Endometrial microvascular endothelial cells (primary cell): ENCODE data around the gene PLXNC1. TPM values are rescaled to one million over a fixed set of nuclear protein-coding genes. Genes with fewer than 3 reads are reported as not detected.

Source experiments
- in situ Hi-C: cut with HindIII; loops from 2 replicates; pipeline ENCODE4 v1.10.0; 2017; ENCODE audit warnings: low sequenced_read_pairs, low pct_unique_long_range_greater_than_20kb; ENCODE audit errors: inconsistent ontology term
- total RNA-seq: library from RNA; depleted of rRNA; stranded (reverse); fragments of >200 nt; gene quantifications from one replicate; pipeline ENCODE4 v1.2.3, GENCODE V29; 2015; ENCODE audit errors: inconsistent ontology term

Gene PLXNC1
- total RNA-seq, 1 donor from 2014 or later: 0.09 TPM

GRCh38 chr12:94149781-94150239 lies 1.4 kb downstream of the PLXNC1 start:
- in situ Hi-C loops: loop anchor here (10.0 kb wide), 1 partner anchor 285 kb away; no protein-coding TSS in a partner anchor

- in situ Hi-C loops: no loop called here
These were observed 2.1 kb downstream of the PLXNC1 start for GRCh38 chr12:94150240-94151121.

- in situ Hi-C loops: no loop called here
These were observed 3.2 kb downstream of the PLXNC1 start for GRCh38 chr12:94151582-94151981.

GRCh38 chr12:94152292-94153078 lies 4.1 kb downstream of the PLXNC1 start:
- in situ Hi-C loops: no loop called here

GRCh38 chr12:94157181-94157580 lies 8.8 kb downstream of the PLXNC1 start:
- in situ Hi-C loops: no loop called here

- in situ Hi-C loops: no loop called here
These were observed 9.6 kb downstream of the PLXNC1 start for GRCh38 chr12:94157981-94158411.

GRCh38 chr12:94158666-94159065 lies 10.3 kb downstream of the PLXNC1 start:
- in situ Hi-C loops: no loop called here

- in situ Hi-C loops: no loop called here
These were observed 13.7 kb downstream of the PLXNC1 start for GRCh38 chr12:94162108-94162507.

- in situ Hi-C loops: no loop called here
These were observed 15.5 kb downstream of the PLXNC1 start for GRCh38 chr12:94163850-94164249.

- in situ Hi-C loops: no loop called here
These were observed 16.8 kb downstream of the PLXNC1 start for GRCh38 chr12:94165138-94165537.

- in situ Hi-C loops: no loop called here
These were observed 17.4 kb downstream of the PLXNC1 start for GRCh38 chr12:94165670-94166364.

GRCh38 chr12:94167071-94167755 lies 18.8 kb downstream of the PLXNC1 start:
- in situ Hi-C loops: no loop called here

GRCh38 chr12:94167756-94168416 lies 19.5 kb downstream of the PLXNC1 start:
- in situ Hi-C loops: no loop called here

GRCh38 chr12:94169495-94169894 lies 21.1 kb downstream of the PLXNC1 start:
- in situ Hi-C loops: no loop called here

- in situ Hi-C loops: no loop called here
These were observed 21.8 kb downstream of the PLXNC1 start for GRCh38 chr12:94169966-94170689.

GRCh38 chr12:94170690-94171594 lies 22.6 kb downstream of the PLXNC1 start:
- in situ Hi-C loops: no loop called here

- in situ Hi-C loops: no loop called here
These were observed 23.2 kb downstream of the PLXNC1 start for GRCh38 chr12:94171595-94171930.
